Stimulated activated CD8-positive, alpha-beta memory T cell treated with anti-CD3 and anti-CD28 coated beads, Interleukin-7, amount 100 ng/mL, for 4 hours (primary cell): ENCODE measurements around the gene PLA2G4D.

Source experiments
- DNase-seq, 2 donors: peaks; one replicate each; pipeline ENCODE4 v3.0.0-alpha.2; 2020; ENCODE audit warnings: low read depth in 2 of 2

Gene PLA2G4D

GRCh38 chr15:42027521-42027920 lies 66.8 kb downstream of the PLA2G4D start:
- DNase-seq, result no peak

DNA sequence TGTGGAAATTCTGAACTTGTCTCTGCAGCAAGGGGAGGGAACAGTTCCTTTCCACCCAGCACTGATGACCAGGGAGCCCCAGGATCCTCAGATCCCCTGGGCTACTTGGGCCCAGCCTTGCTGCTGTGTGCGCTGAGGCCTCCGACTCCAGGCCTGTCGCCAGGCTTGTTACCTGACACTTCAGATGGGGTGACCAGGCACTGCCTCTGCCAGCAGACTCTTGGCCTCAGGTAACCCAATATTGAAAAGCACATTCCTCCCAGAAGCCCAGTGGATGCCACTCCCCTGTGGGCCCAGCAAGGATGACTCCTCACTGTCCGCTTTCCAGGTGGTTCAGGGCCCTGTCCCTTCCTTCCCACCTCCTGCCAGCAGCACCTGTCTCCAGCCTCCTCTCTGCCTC lies 70.1 kb downstream of the PLA2G4D start:
- no peak for DNase-seq

GRCh38 chr15:42021593-42021992 lies 72.8 kb downstream of the PLA2G4D start:
- DNase-seq, result no peak

DNA sequence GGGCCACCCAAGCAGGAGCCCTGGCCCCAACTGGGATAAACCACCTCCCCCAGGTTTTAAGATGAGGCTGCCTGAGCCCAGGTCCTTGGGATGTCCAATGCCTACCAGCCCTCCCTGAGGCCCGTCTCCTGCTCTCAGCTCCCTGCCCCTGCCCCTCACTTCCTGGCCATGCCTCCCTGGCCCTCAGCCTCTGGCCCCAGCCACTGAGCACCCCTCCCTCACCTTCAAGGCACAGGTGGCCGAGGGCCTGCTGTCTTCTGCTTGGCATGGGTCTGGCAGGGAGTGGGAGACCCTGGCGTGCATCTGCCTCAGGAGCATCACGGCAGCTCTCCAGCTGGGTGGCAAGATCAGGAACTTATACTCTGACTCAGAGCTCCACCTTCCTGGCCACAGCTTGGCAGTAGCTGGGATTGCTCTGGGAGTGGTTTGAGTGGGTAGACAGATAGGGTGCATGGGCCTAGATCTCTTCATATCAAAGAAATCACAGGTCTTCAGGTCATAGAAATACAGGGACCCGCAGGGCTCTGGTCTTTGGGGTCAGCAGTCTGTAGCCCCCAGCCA lies 73.6 kb downstream of the PLA2G4D start, which contains the start of gene PLA2G4E:
Gene PLA2G4E (minus strand): TSS at position 330 of the 561 bp plus-strand sequence. CDS start 12 bp downstream, at position 318.
- no peak for DNase-seq

- no peak for DNase-seq
Measured at GRCh38 chr15:42018306-42019224, 75.8 kb downstream of the PLA2G4D start.
